GM23338 (cell line): ENCODE results near the gene SVIL. TPM values are rescaled to one million over a fixed set of nuclear protein-coding genes. Genes with fewer than 3 reads are reported as not detected.

ENCODE experiments used
- ATAC-seq: fragments of 200-7000 bp; cut with Tn5 transposase; 3 replicates; pipeline ENCODE4 v1.9.1; 2020
- DNase-seq: peaks from one replicate; pipeline ENCODE4 v3.0.0-alpha.2; 2015; ENCODE audit warnings: low spot score
- H2AFZ ChIP-seq: fragments of 200-600 bp; sonication (generic); 2 replicates; pipeline ENCODE4 v1.8.0; 2016; ENCODE audit warnings: antibody characterized with exemption, mild to moderate bottlenecking, moderate library complexity
- H3F3A ChIP-seq: fragments of 200-600 bp; sonication (generic); replicated peaks from 2 replicates; pipeline ENCODE4 v1.8.0; 2017; ENCODE audit warnings: antibody characterized with exemption, mixed run types, low read depth
- H3K27ac ChIP-seq: fragments of 200-600 bp; sonication (generic); 2 replicates; pipeline ENCODE4 v1.6.1; 2016; ENCODE audit warnings: low read depth
- H3K27me3 ChIP-seq: fragments of 200-600 bp; sonication (generic); 2 replicates; pipeline ENCODE4 v1.8.0; 2016; ENCODE audit warnings: mild to moderate bottlenecking, mixed run types, moderate library complexity; ENCODE audit not compliant: insufficient read depth
- H3K36me3 ChIP-seq: fragments of 200-600 bp; sonication (generic); 2 replicates; pipeline ENCODE4 v1.8.0; 2016; ENCODE audit warnings: mild to moderate bottlenecking; ENCODE audit not compliant: insufficient read depth
- H3K4me1 ChIP-seq: fragments of 200-600 bp; sonication (generic); 2 replicates; pipeline ENCODE4 v1.8.0; 2016; ENCODE audit warnings: mild to moderate bottlenecking, moderate library complexity; ENCODE audit not compliant: insufficient read depth
- H3K4me2 ChIP-seq: fragments of 200-600 bp; sonication (generic); 2 replicates; pipeline ENCODE4 v1.7.1; 2017; ENCODE audit warnings: mixed run types
- H3K4me3 ChIP-seq: fragments of 200-600 bp; sonication (generic); 2 replicates; pipeline ENCODE4 v1.6.1; 2016; ENCODE audit warnings: mixed run types
- H3K79me2 ChIP-seq: fragments of 200-600 bp; sonication (generic); replicated peaks from 2 replicates; pipeline ENCODE4 v1.8.0; 2017; ENCODE audit warnings: mild to moderate bottlenecking; ENCODE audit not compliant: insufficient read depth
- H3K9me2 ChIP-seq: fragments of 200-600 bp; sonication (generic); 2 replicates; pipeline ENCODE4 v1.8.0; 2017; ENCODE audit not compliant: insufficient read depth
- H4K20me1 ChIP-seq: fragments of 200-600 bp; sonication (generic); replicated peaks from 2 replicates; pipeline ENCODE4 v1.8.0; 2017; ENCODE audit warnings: mild to moderate bottlenecking; ENCODE audit not compliant: insufficient read depth
- H3K27ac Mint-ChIP-seq: 2 replicates; pipeline ENCODE4 v1.8.0; 2020; ENCODE audit warnings: inconsistent platforms, mild to moderate bottlenecking, moderate library complexity, mixed read lengths
- H3K27me3 Mint-ChIP-seq: 3 replicates; pipeline ENCODE4 v1.8.0; 2022; ENCODE audit warnings: low read depth, mild to moderate bottlenecking, moderate library complexity, mixed read lengths, inconsistent platforms; ENCODE audit not compliant: insufficient read depth, poor library complexity
- H3K36me3 Mint-ChIP-seq: 3 replicates; pipeline ENCODE4 v1.8.0; 2021; ENCODE audit warnings: low read depth, mild to moderate bottlenecking, inconsistent platforms, moderate library complexity, mixed read lengths
- H3K4me1 Mint-ChIP-seq: 3 replicates; pipeline ENCODE4 v1.8.0; 2020; ENCODE audit warnings: mild to moderate bottlenecking, inconsistent platforms, mixed read lengths
- H3K4me3 Mint-ChIP-seq: 3 replicates; pipeline ENCODE4 v1.8.0; 2021; ENCODE audit warnings: moderate library complexity, mild to moderate bottlenecking, inconsistent platforms, mixed read lengths
- H3K9me3 Mint-ChIP-seq: 3 replicates; pipeline ENCODE4 v1.8.0; 2020; ENCODE audit warnings: moderate library complexity, mild to moderate bottlenecking, inconsistent platforms, mixed read lengths
- CREB1 ChIP-seq: fragments of 250-450 bp; sonication (Bioruptor Pico); IDR thresholded peaks from 2 replicates; pipeline ENCODE4 v1.5.0; 2020; ENCODE audit warnings: low read depth, mild to moderate bottlenecking, moderate library complexity
- CTCF ChIP-seq, 2 experiments: fragments of 200-600 bp in 1 of 2; sonication (generic) in 1 of 2; conservative IDR thresholded peaks; 2 replicates each; pipeline versions ENCODE4 v1.5.1 to v1.6.1; 2016 to 2017; ENCODE audit warnings: antibody characterized with exemption in 2 of 2, low read depth in 2 of 2, mild to moderate bottlenecking in 2 of 2, moderate library complexity in 1 of 2
- ETS1 ChIP-seq: IDR thresholded peaks from 2 replicates; pipeline ENCODE4 v1.6.1; 2016; ENCODE audit warnings: antibody characterized with exemption
- EZH2 ChIP-seq: fragments of 200-600 bp; sonication (generic); IDR thresholded peaks from one replicate; pipeline ENCODE4 v1.8.0; 2017; ENCODE audit warnings: antibody characterized with exemption, mild to moderate bottlenecking, low read depth; ENCODE audit not compliant: unreplicated experiment
- EZH2phosphoT487 ChIP-seq: fragments of 200-600 bp; sonication (generic); IDR thresholded peaks from one replicate; pipeline ENCODE4 v1.8.1; 2018; ENCODE audit warnings: antibody characterized with exemption; ENCODE audit not compliant: unreplicated experiment
- JUNB ChIP-seq: IDR thresholded peaks from one replicate; pipeline ENCODE4 v1.6.1; 2016; ENCODE audit warnings: antibody characterized with exemption; ENCODE audit not compliant: unreplicated experiment
- NANOG ChIP-seq: IDR thresholded peaks from 2 replicates; pipeline ENCODE4 v1.6.1; 2016; ENCODE audit warnings: antibody characterized with exemption, borderline replicate concordance
- POLR2AphosphoS5 ChIP-seq: IDR thresholded peaks from 2 replicates; pipeline ENCODE4 v1.6.1; 2016; ENCODE audit warnings: antibody characterized with exemption, low read depth
- ZNF114 ChIP-seq: fragments of 250-450 bp; sonication (Bioruptor Pico); IDR thresholded peaks from 2 replicates; pipeline ENCODE4 v1.5.0; 2020; ENCODE audit warnings: mild to moderate bottlenecking, moderate library complexity
- ZNF331 ChIP-seq: fragments of 250-450 bp; sonication (Bioruptor Pico); IDR thresholded peaks from 2 replicates; pipeline ENCODE4 v1.5.0; 2020; ENCODE audit warnings: low read depth, mild to moderate bottlenecking, moderate library complexity
- ZNF462 ChIP-seq: fragments of 250-450 bp; sonication (Bioruptor Pico); IDR thresholded peaks from 2 replicates; pipeline ENCODE4 v1.5.0; 2020; ENCODE audit warnings: mild to moderate bottlenecking, moderate library complexity
- polyA plus RNA-seq: library from polyadenylated mRNA; unstranded; fragments of >200 nt; fragmentation: Nextera tagmentation; extraction: Ambion mirVana; gene quantifications from 2 replicates; pipeline ENCODE4 v1.2.1, GENCODE V29; 2016
- total RNA-seq: library from RNA; depleted of rRNA; stranded (reverse); fragments of >200 nt; shearing (Covaris generic); gene quantifications from 2 replicates; pipeline ENCODE4 v1.2.3, GENCODE V29; 2014

The SVIL gene
- total and polyA plus RNA-seq, 2 experiments from 2014 or later, result 8.8 to 34.9 TPM

- TF ChIP-seq ZNF462 (no peak), EZH2phosphoT487 (no peak), NANOG (no peak), ETS1 (no peak)
Measured at GRCh38 chr10:29525762-29526161, 109.0 kb downstream of the SVIL start (continued).

GRCh38 chr10:29524720-29525119 is 110.1 kb downstream of the SVIL start:
- Histone ChIP-seq H4K20me1 (no peaks in the 10 kb centered on the region), H3F3A (no peaks in the 10 kb centered on the region), H2AFZ (no peak overlapping the region), H3K9me2 (no peaks in the 10 kb centered on the region), H3K79me2 (no peaks in the 10 kb centered on the region), H3K4me1 (no peaks in the 10 kb centered on the region), H3K4me3 (no peak overlapping the region), H3K27me3 (no peaks in the 10 kb centered on the region), H3K27ac (no peak overlapping the region), H3K4me2 (no peak overlapping the region), H3K36me3 (no peaks in the 10 kb centered on the region)
- ATAC-seq, result no peak
- Mint-ChIP-seq H3K36me3 (peaks cover 8% of the 10 kb centered on the region), H3K27ac (no peak overlapping the region), H3K9me3 (no peaks in the 10 kb centered on the region), H3K4me1 (peaks cover 8% of the 10 kb centered on the region; the same call in 1 of the 3 replicates), H3K4me3 (no peak overlapping the region), H3K27me3 (peaks cover 3% of the 10 kb centered on the region)
- DNase-seq, result no peak
- TF ChIP-seq CREB1 (no peak), EZH2 (no peak), NANOG (no peak), JUNB (no peak), POLR2AphosphoS5 (no peak), ZNF114 (no peak), CTCF (conservative IDR thresholded peaks at IDR 0.05; ENCODE audit: low read depth in 2 of 2) (no peak), ETS1 (no peak), ZNF331 (CRISPR knock-in tag) (no peak)
